Measurements from ENCODE around the gene FREM1.
"Not testable (repeated sequence)": the region's sequence is repeated elsewhere in the genome, so short reads cannot be mapped to it uniquely, and the experiment has no call there.

FREM1 gene

DNA sequence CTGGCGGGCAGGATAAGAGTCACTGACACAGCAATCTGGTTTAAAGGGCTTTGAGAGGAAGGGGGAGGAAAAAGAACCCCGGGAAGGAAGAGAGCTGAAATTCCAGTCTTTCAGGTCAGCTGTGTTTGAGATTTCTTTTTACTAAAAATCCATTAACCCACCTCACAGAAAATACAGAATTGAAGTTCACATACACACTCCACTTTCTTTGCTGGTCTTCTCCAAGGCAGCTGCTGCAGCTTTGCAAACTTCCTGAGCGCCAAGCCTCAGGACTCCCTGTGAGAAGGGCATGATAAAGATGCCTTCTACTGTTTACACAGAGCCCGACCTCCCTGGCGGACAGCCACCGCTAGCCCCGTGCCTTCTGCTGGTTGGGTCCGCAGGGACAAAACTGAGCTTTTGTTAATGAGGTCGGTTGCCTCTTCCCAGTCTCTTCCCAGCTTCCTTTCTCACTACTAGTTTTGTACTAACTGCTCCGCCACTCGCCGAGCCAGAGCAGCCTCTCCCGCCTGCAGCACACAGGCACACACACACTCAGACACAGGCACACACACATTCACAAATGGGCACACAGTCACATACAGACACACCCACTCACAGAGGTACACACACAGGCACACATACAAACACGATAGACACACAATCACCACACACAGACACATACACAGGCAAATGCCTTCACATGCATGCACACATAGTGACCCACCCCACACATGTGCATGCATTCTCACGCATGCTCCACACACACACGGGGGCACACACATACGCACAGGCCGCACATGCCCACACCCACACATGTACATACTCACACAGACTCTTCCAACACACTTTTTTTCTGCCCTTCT lies at the start of gene FREM1:
Gene FREM1, minus strand, starts transcription at position 468 of the 845 bp plus-strand sequence. CDS start 41,451 bp downstream, outside the sequence.
- no peak for DNase-seq

DNA sequence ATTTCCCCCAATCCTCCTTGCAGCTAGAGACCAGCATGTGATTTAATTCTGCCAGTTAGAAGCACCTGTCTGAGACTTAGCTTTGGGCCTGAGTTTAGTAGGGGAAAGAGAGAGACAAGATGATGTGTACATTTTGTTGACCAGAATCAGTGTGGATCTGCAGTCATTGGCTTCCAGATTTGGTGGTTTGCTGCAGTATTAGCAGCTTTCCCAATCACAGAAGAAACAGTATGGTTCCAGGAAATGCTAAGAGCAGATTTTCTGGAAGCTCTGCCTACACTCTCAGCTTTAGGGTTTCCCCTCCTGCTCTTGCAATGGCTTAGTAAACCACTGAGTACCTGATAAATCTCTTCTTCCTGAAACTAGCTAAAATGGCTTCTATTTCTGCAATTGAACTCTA lies 48.8 kb upstream of the FREM1 start:
- DNase-seq, result no peak

GRCh38 chr9:14957109-14957508 lies 46.9 kb upstream of the FREM1 start:
- DNase-seq, result no peak

DNA sequence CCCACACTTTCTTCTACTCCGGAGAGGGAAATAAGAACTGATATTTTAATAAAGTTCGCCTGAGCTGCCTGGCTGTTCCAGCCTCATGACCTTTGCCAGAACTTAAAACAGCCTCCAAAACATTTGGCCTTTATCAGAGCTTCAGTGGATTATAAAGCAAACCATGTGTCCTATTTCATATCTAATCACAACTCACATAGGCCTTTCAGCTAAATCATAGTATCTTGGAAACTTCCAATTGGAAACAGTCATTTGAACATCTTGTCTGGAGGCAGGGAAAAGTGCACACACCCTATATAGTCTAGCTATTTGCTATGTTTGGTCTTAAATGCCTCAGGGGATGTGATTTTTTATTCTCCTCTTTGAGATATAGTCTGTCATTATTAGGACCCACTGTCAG lies 46.0 kb upstream of the FREM1 start:
- DNase-seq, result no peak

GRCh38 chr9:14945351-14945750 lies 35.1 kb upstream of the FREM1 start:
- DNase-seq, result no peak

GRCh38 chr9:14941501-14942405 lies 31.5 kb upstream of the FREM1 start:
- peak; percentile 81 for DNase-seq

DNA sequence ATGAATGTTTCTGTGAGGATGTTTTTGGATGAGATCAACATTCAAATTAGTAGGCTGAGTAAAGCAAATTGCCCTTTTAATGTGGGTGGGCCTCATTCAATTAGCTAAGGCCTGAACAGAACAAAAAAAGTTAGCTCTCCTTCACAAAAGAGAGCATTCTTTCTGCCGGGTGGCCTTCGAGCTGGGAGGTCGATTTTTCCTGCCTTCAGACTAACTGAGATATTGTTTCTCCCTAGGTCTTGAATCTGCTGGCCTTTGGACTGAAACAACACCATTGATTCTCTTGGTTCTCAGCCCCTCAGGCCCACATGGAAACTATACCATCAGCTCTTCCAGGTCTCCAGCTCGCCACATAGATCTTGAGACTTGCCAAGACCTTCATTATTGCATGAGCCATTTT lies 29.1 kb upstream of the FREM1 start:
- DNase-seq, result no peak

DNA sequence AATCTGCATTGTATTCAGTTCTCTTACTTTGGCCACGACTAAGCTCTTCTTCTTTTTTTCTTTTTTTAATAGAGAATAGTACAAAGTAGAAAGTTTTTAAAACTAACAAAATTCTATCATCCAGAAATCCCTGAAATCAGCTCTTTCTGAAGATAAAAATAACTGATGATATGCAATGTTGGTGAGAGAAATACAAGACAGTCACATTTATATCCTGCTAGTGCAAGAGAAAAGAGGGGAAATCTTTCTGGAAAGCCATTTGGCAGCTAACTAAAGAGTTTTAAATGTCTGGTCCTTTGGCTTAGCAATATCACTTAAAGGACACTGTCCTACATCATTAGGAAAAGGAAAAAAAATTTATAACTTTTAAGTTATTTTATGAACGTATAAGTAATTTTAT lies 27.0 kb upstream of the FREM1 start:
- DNase-seq, result no peak

- DNase-seq, result peak; percentile 79
These were observed 26.3 kb upstream of the FREM1 start for GRCh38 chr9:14936491-14936890.

DNA sequence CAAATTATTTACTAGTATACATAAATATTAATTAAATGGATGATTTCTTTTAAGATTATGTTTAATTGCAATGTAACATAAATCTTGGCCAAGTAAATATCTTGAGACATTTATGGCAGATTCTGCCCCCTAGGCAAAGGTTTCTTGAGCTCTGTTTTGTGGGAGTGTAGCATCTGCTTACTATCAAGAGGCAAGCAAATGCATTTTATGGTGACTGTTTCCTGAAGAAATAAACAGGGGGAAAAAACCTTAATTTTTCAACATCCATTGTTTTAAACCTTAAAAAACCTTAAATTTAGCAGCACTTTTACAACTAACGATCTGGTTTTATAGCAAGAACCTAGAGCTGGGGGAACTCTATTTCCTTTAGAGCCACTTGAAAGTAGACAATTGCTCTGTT lies 25.7 kb upstream of the FREM1 start:
- peak; percentile 78 for DNase-seq

- DNase-seq, result peak; percentile 50
These were observed 25.0 kb upstream of the FREM1 start for GRCh38 chr9:14935106-14935751.

DNA sequence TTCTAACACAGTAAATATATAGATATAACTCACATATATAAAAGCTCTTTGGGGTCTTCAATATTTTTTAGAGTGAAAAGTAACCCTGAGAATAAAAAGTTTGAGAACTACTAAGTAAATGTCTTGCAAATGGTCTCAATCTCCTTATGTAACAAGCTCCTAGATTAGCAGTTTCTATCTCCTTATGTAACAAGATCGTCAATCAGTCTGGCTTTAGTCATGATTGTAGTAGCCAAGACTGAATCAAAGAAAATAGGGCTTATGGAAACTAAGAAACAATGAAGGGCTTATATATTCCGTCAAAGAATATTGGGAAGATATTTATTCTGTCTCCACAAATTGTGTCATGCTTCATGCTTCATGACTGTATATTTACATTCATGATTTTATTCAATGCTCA lies 22.4 kb upstream of the FREM1 start:
- no peak for DNase-seq

DNA sequence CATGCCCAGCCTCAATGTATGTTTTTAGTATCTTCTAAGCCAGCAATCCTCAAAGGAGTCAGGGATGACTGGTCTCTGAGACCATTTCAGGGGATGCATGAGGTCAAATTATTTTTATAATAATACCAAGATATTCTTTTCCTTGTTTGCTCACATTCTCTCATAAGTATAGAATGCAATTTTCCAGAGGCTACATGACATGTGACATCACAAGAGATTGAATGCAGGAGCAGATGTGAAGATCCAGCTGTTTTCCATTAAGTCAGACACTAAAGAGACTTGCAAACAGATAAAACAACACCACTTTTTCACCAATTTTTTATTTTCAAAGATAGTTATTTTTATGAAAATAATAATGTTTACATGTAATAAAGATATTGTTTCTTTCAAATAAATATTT lies 22.0 kb upstream of the FREM1 start:
- no peak for DNase-seq

GRCh38 chr9:14926941-14927624 lies 16.9 kb upstream of the FREM1 start:
- no peak for DNase-seq

DNA sequence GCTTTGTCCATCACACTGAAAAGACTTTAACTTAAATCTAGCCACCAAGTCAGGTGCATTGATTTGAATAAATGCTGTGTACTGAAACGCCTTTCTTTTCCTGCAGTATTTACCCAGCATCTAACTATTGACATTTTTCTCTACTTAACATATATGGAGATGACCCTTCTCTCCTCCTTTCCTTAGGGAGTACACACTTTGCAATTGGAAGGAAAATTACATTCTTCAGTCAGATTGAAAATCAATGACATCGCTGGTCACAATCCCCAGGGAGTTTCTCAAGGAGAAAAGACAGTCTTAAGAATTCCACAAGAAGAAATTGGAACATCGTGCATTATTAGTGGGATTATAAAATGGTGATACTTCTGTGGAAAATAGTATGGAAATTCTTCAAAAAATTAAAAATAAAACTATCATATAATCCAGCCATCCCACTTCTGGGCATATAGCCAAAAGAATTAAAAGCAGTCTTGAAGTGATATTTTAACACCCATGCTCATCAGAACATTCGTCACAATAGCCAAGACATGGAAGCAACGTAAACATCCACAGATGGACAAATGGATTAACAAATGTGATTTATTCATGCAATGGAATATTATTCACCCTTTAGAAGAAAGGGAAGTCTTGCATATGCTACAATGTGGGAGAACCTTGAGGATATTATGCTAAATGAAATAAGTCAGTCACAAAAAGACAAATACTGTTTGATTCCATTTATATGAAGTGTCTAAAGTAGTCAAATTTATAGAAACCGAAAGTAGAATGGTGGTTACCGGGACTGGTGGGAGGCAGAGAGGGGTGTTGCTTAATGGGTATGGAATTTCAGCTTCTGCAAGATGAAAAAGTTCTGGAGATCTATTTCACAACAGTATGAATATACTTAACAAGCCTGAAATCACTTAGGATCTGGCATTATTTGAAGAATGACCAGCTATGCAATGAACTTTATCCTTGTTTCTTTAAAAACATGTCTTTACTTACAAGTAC lies 14.3 kb upstream of the FREM1 start:
- no peak for DNase-seq

DNA sequence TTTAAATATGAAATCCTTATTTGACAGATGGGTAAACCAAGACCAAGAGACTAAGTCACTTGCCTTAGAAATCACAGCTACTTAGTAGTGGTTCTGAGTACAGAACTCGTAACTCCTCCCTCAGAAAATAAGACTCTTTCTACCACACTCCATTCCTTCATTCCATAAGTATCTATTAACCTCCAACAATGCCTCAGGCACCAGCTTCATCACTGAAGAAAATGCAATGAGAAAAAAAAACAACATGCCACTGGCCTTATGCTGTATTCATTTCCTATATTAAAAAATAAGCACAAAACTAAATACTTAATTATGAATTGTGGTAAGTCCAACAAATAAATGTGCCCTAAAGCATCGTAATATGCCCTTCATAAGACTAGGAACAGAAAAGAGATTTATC lies 13.5 kb upstream of the FREM1 start:
- DNase-seq, result no peak

GRCh38 chr9:14920805-14921204 lies 10.6 kb upstream of the FREM1 start:
- DNase-seq, result not testable (repeated sequence)

DNA sequence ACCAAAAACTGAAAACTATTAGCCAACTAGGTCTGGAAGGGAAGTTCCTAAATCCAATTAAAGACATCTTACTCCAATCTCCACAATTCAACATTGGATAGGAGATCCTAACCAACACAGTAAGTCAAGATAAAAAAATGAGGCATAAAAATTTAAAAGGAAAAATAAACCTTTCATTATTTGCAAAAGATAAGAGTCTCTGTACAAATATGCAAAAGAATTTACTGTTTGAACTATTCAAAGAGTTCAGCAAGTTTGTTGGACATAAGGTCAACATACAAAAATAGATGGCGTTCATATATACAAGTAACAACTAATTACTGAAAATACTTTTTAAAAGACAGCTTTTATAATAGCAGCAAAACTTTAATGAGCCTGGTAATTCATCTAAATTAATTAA lies 3.1 kb upstream of the FREM1 start:
- no peak for DNase-seq

DNA sequence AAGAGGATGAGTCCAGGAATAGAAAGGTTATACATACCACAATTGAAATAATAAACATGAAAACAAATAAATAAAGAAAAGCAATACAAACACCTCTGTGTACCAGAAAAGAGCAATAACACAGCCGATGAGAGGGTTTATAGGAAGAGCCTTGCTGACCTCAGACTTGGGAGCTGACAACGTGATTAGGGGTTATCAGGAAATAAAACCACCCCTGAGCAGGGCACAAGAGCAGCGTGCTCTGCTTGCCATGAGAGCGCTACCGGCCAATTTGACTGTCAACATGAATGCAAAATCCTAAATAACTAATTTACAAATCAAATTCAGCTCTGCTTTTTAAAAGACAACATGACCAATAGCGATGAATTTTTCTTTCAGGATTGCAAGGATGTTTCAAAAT lies 2.6 kb upstream of the FREM1 start:
- DNase-seq, result no peak

GRCh38 chr9:14911046-14911445 lies 818 bp upstream of the FREM1 start:
- DNase-seq, result no peak

GRCh38 chr9:14909601-14909960 lies 647 bp downstream of the FREM1 start:
- no peak for DNase-seq

GRCh38 chr9:14909181-14909580 lies 1.0 kb downstream of the FREM1 start:
- DNase-seq, result no peak

Measured in DMS79 (cell line).